WTC11 (cell line): Measurements from ENCODE around the gene PRKCSH. TPM values are rescaled to one million over a fixed set of nuclear protein-coding genes. Genes with fewer than 3 reads are reported as not detected.

Source experiments
- ATAC-seq: fragments of 200-7000 bp; cut with Tn5 transposase; 2 replicates; pipeline ENCODE4 v1.10.0; 2021; ENCODE audit warnings: mild to moderate bottlenecking, moderate library complexity
- CTCF ChIA-PET: fragments of 300-600 bp; sonication (Branson Sonifier 250); formaldehyde crosslinking; loops from one replicate; lab custom pipeline; 2021; ENCODE audit warnings: antibody characterized with exemption; lab: Charles Lee
- POLR2A ChIA-PET: fragments of 350-600 bp; sonication (Branson Sonifier 250); formaldehyde crosslinking; loops from one replicate; lab custom pipeline; 2021; ENCODE audit warnings: antibody characterized with exemption; lab: Charles Lee
- DNase-seq: peaks from one replicate; pipeline ENCODE4 v3.0.0; 2021; ENCODE audit warnings: low spot score
- H3K27ac Mint-ChIP-seq: 2 replicates; pipeline ENCODE4 v1.8.0; 2021; ENCODE audit warnings: mixed read lengths
- H3K27me3 Mint-ChIP-seq: 2 replicates; pipeline ENCODE4 v1.8.0; 2021; ENCODE audit warnings: low read depth, mild to moderate bottlenecking, moderate library complexity, mixed read lengths
- H3K36me3 Mint-ChIP-seq: 2 replicates; pipeline ENCODE4 v1.8.0; 2021; ENCODE audit warnings: mixed read lengths
- H3K4me1 Mint-ChIP-seq: 2 replicates; pipeline ENCODE4 v1.8.0; 2022; ENCODE audit warnings: mixed read lengths
- H3K4me3 Mint-ChIP-seq: 2 replicates; pipeline ENCODE4 v1.8.0; 2021; ENCODE audit warnings: mild to moderate bottlenecking, moderate library complexity, mixed read lengths
- H3K9me3 Mint-ChIP-seq: 2 replicates; pipeline ENCODE4 v1.8.0; 2021; ENCODE audit warnings: mixed read lengths
- ARID4B ChIP-seq: sonication (generic); formaldehyde crosslinking; IDR thresholded peaks from 2 replicates; pipeline ENCODE4 v1.8.0; 2023; ENCODE audit warnings: missing genetic modification reagents, mild to moderate bottlenecking, borderline replicate concordance
- E2F5 ChIP-seq: sonication (generic); formaldehyde crosslinking; IDR thresholded peaks from 2 replicates; pipeline ENCODE4 v1.8.1; 2022; ENCODE audit warnings: mild to moderate bottlenecking, moderate library complexity, missing genetic modification reagents
- ELF4 ChIP-seq: sonication (generic); formaldehyde crosslinking; IDR thresholded peaks from 2 replicates; pipeline ENCODE4 v1.8.1; 2022; ENCODE audit warnings: low read depth, mild to moderate bottlenecking, moderate library complexity, missing genetic modification reagents
- EMX1 ChIP-seq: fragments of 250-450 bp; sonication (Bioruptor Pico); IDR thresholded peaks from 2 replicates; pipeline ENCODE4 v1.8.0; 2021; ENCODE audit warnings: mild to moderate bottlenecking
- FOXP1 ChIP-seq: sonication (generic); formaldehyde crosslinking; IDR thresholded peaks from 2 replicates; pipeline ENCODE4 v1.8.0; 2022; ENCODE audit warnings: missing genetic modification reagents, mild to moderate bottlenecking, moderate library complexity, borderline replicate concordance
- HMGA2 ChIP-seq: fragments of 250-450 bp; sonication (Bioruptor Pico); IDR thresholded peaks from 2 replicates; pipeline ENCODE4 v1.4.0; 2021; ENCODE audit warnings: mild to moderate bottlenecking, moderate library complexity
- HMGXB4 ChIP-seq: sonication (generic); formaldehyde crosslinking; IDR thresholded peaks from 2 replicates; pipeline ENCODE4 v1.8.1; 2023; ENCODE audit warnings: mild to moderate bottlenecking, moderate library complexity, missing genetic modification reagents
- IRF2 ChIP-seq: sonication (generic); formaldehyde crosslinking; IDR thresholded peaks from 2 replicates; pipeline ENCODE4 v1.8.0; 2022; ENCODE audit warnings: low read depth, missing genetic modification reagents, borderline replicate concordance
- NFE2L1 ChIP-seq: sonication (generic); formaldehyde crosslinking; IDR thresholded peaks from 2 replicates; pipeline ENCODE4 v1.8.1; 2023; ENCODE audit warnings: missing genetic modification reagents
- RORB ChIP-seq: fragments of 250-450 bp; sonication (Bioruptor Pico); IDR thresholded peaks from 2 replicates; pipeline ENCODE4 v1.9.0; 2021; ENCODE audit warnings: mild to moderate bottlenecking
- ZBTB21 ChIP-seq: sonication (generic); formaldehyde crosslinking; IDR thresholded peaks from 2 replicates; pipeline ENCODE4 v1.8.1; 2023; ENCODE audit warnings: mild to moderate bottlenecking, missing genetic modification reagents, borderline replicate concordance
- ZNF263 ChIP-seq: sonication (generic); formaldehyde crosslinking; IDR thresholded peaks from 2 replicates; pipeline ENCODE4 v1.8.1; 2022; ENCODE audit warnings: low read depth, mild to moderate bottlenecking, moderate library complexity, missing genetic modification reagents
- total RNA-seq: library from RNA; stranded (reverse); gene quantifications from 3 replicates; pipeline ENCODE4 v1.2.3, GENCODE V29; 2021
- TF ChIP-seq, protein P1 (sequence below): sonication (generic); formaldehyde crosslinking; IDR thresholded peaks from 2 replicates; pipeline ENCODE4 v1.8.1; 2023; ENCODE audit warnings: mild to moderate bottlenecking, missing genetic modification reagents, borderline replicate concordance
- TF ChIP-seq, protein P2 (sequence below): sonication (generic); formaldehyde crosslinking; IDR thresholded peaks from 2 replicates; pipeline ENCODE4 v1.8.0; 2023; ENCODE audit warnings: mild to moderate bottlenecking, missing genetic modification reagents

Gene PRKCSH
- total RNA-seq, 1 experiment from 2014 or later: 396 TPM

DNA sequence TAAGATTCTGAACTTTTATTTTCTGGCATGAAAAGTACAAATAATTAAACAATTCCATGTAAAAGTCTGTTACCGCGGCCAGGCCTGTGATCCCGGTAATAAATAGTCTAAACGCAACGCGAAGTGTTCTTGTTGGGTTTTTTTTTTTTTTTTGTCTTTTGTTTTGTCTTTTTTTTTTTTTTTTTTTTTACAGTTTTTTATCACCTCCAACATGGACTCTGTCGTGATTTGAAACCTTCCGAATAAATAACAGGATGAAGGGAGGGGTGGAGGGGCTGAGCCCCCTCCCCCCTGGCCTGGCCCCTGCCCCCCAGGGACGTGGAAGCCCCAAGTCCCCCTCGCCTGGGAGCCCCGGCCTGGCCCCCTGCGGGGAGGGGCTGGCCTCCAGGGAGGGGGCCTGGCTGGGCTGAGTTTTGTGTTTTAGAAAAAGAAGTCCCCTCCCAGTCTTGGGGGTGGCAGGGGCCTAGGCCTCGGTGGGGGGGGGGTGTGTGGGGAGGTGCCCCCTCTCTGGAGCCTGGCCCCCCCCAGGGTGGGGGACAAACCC lies 16.0 kb downstream of the PRKCSH start (continued):
- TF ChIP-seq ARID4B (no peak), FOXP1 (CRISPR knock-in tag) (no peak), NFE2L1 (CRISPR knock-in tag) (no peak)

DNA sequence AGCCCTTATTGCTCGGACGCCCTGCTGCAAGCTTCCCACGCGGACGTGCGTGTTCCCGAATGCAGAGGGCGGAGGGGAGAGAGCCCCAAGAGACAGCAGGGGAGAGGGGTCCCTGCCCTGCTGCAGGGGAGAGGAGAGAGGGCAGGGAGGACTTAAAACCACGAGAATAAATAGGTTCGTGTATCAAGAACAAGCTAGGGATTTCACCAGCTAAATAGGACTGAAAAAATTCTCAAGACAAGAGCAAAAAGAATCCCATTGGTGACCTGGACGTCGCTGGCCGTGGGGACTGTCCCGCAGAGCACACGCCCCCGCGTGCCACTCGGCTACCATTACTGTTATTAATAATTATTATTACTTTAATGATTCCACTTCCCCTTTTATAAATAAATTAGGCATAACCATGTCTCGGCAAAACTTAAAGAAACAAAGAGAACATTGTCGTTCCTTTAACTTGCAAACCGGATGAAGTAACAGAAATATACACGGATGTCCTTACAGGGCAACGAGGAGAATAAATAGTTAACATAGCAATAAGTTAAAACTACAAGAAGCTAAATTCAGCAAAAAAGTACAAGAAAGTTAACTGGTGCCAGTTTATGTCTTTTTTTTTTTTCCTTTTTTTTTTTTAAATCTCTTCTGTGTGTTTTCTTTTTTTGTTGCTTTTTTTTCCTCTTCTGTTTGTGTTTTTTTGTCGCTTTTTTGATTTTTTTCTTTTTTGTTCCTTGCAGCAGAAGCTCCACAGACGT lies 16.6 kb downstream of the PRKCSH start:
- TF ChIP-seq ZBTB21 (no peak), IRF2 (CRISPR knock-in tag) (no peak), HMGXB4 (CRISPR knock-in tag) (no peak), E2F5 (no peak), NFE2L1 (CRISPR knock-in tag) (no peak), HMGA2 (no peak), ELF4 (CRISPR knock-in tag) (no peak), RORB (CRISPR knock-in tag) (no peak), ZNF263 (CRISPR knock-in tag) (no peak), EMX1 (no peak)
- TF ChIP-seq, protein P1, sequence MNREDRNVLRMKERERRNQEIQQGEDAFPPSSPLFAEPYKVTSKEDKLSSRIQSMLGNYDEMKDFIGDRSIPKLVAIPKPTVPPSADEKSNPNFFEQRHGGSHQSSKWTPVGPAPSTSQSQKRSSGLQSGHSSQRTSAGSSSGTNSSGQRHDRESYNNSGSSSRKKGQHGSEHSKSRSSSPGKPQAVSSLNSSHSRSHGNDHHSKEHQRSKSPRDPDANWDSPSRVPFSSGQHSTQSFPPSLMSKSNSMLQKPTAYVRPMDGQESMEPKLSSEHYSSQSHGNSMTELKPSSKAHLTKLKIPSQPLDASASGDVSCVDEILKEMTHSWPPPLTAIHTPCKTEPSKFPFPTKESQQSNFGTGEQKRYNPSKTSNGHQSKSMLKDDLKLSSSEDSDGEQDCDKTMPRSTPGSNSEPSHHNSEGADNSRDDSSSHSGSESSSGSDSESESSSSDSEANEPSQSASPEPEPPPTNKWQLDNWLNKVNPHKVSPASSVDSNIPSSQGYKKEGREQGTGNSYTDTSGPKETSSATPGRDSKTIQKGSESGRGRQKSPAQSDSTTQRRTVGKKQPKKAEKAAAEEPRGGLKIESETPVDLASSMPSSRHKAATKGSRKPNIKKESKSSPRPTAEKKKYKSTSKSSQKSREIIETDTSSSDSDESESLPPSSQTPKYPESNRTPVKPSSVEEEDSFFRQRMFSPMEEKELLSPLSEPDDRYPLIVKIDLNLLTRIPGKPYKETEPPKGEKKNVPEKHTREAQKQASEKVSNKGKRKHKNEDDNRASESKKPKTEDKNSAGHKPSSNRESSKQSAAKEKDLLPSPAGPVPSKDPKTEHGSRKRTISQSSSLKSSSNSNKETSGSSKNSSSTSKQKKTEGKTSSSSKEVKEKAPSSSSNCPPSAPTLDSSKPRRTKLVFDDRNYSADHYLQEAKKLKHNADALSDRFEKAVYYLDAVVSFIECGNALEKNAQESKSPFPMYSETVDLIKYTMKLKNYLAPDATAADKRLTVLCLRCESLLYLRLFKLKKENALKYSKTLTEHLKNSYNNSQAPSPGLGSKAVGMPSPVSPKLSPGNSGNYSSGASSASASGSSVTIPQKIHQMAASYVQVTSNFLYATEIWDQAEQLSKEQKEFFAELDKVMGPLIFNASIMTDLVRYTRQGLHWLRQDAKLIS (CRISPR knock-in tag): no peak
- TF ChIP-seq, protein P2, sequence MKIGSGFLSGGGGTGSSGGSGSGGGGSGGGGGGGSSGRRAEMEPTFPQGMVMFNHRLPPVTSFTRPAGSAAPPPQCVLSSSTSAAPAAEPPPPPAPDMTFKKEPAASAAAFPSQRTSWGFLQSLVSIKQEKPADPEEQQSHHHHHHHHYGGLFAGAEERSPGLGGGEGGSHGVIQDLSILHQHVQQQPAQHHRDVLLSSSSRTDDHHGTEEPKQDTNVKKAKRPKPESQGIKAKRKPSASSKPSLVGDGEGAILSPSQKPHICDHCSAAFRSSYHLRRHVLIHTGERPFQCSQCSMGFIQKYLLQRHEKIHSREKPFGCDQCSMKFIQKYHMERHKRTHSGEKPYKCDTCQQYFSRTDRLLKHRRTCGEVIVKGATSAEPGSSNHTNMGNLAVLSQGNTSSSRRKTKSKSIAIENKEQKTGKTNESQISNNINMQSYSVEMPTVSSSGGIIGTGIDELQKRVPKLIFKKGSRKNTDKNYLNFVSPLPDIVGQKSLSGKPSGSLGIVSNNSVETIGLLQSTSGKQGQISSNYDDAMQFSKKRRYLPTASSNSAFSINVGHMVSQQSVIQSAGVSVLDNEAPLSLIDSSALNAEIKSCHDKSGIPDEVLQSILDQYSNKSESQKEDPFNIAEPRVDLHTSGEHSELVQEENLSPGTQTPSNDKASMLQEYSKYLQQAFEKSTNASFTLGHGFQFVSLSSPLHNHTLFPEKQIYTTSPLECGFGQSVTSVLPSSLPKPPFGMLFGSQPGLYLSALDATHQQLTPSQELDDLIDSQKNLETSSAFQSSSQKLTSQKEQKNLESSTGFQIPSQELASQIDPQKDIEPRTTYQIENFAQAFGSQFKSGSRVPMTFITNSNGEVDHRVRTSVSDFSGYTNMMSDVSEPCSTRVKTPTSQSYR (CRISPR knock-in tag): no peak
- H3K36me3 Mint-ChIP-seq: peaks cover 2% of the 10 kb centered on the region; the same call in 1 of the 2 replicates
- H3K27ac Mint-ChIP-seq: peak overlapping the region; percentile 83
- H3K9me3 Mint-ChIP-seq: no peaks in the 10 kb centered on the region
- H3K4me1 Mint-ChIP-seq: peaks cover 23% of the 10 kb centered on the region
- ChIA-PET CTCF (interaction anchor here (0.6 to 2.4 kb wide), 26 partner anchors 8 to 792 kb away, joined by 3 to 37 read pairs (median 6); partner anchors contain the start of genes CCDC159, ECSIT, ELAVL3 and EPOR), POLR2A (interaction anchor here (1.1 kb wide), 1 partner anchor 31 kb away, joined by 8 read pairs; no protein-coding TSS in a partner anchor)
- H3K27me3 Mint-ChIP-seq: no peaks in the 10 kb centered on the region; the same call in 1 of the 2 replicates
- DNase-seq (no peak), ATAC-seq (no peak)
- peak overlapping the region; percentile 38 for H3K4me3 Mint-ChIP-seq
